ENCODE results near the gene LILRA2. TPM values are rescaled to one million over a fixed set of nuclear protein-coding genes. Genes with fewer than 3 reads are reported as not detected.

Gene LILRA2
- total and polyA plus RNA-seq, 2 of the 8 experiments (the other 6 are each of a cell fraction or from before 2014, with no cell fraction given) = not detected

DNA sequence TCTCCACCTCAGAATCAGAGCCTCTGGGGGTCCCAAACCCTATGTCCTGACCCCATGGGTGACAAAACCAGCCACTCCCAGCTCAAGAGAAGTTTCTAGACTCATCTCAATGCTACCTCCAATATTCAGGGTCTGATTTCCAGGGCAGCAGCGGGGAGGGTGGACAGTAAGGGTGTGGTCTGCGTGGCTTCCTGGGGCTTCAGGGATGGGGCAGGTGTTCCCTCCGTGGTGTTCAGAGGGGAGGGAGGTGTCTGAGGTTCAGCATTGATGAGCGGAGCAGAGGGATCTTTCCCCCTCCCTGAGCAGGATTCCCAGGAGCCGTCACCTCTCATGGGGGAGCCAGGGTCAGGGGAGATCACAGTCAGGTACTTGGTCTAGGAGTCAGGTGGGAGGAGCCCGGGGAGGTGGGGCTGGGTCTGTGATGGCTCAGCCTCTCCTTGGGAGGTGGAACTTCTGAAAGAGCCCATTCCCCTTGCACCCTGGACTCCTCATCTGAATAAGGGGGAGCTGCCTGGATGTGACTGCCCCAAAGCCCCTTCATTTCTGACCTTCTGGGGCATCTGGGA, 2.9 kb downstream of the LILRA2 start:
- Histone ChIP-seq H2AFZ (ENCODE audit: low read length) (no peak overlapping the region), H3K23me2 (ENCODE audit: low read depth, low read length) (no peaks in the 10 kb centered on the region), H2BK12ac (ENCODE audit: low read depth, low read length) (no peak overlapping the region), H3K14ac (ENCODE audit: insufficient read length) (no peak overlapping the region), H3K27ac (ENCODE audit: low read depth, low read length) (no peak overlapping the region), H2AK5ac (ENCODE audit: low read depth, low read length) (no peak overlapping the region), H3K56ac (replicated peaks; ENCODE audit: insufficient read length, low read depth, low read length) (no peak overlapping the region), H4K5ac (ENCODE audit: insufficient read length, low read depth, low read length) (no peak overlapping the region), H2BK20ac (ENCODE audit: low read length) (no peak overlapping the region), H4K91ac (replicated peaks; ENCODE audit: insufficient read length, low read length) (no peak overlapping the region), H3K23ac (ENCODE audit: insufficient read length) (no peak overlapping the region), H3K4me3 (ENCODE audit: extremely low read depth in 1 of 4, insufficient read depth in 2 of 4, low read depth in 3 of 4, low read length in 4 of 4) (no peak overlapping the region), H3K4me1 (replicated peaks in 1 of 4; ENCODE audit: control insufficient read depth in 3 of 4, insufficient read depth in 4 of 4, low read length in 3 of 4) (no peaks in the 10 kb centered on the region), H4K8ac (ENCODE audit: extremely low read depth, insufficient read depth, low read length) (no peak overlapping the region), H3K9me3 (ENCODE audit: insufficient read depth in 2 of 2, low read depth in 1 of 2, low read length in 1 of 2) (peaks cover 43 to 59% of the 10 kb centered on the region in 2 experiments), H3K79me2 (ENCODE audit: control insufficient read depth in 1 of 2, insufficient read depth in 2 of 2, low read length in 2 of 2) (no peaks in the 10 kb centered on the region), H2BK15ac (ENCODE audit: low read length) (no peak overlapping the region), H3K27me3 (replicated peaks in 1 of 4; ENCODE audit: control insufficient read depth in 3 of 4, extremely low read depth in 1 of 4, insufficient read depth in 3 of 4, low read length in 3 of 4) (no peaks in the 10 kb centered on the region), H3K36me3 (ENCODE audit: control insufficient read depth in 2 of 4, insufficient read depth in 4 of 4, low read length in 3 of 4) (no peaks in the 10 kb centered on the region), H4K20me1 (replicated peaks in 1 of 2; ENCODE audit: control insufficient read depth in 1 of 2, insufficient read depth in 2 of 2, low read length in 2 of 2) (no peaks in the 10 kb centered on the region), H3K4me2 (ENCODE audit: insufficient read depth in 1 of 2, low read depth in 2 of 2, low read length in 2 of 2) (no peak overlapping the region), H2BK120ac (replicated peaks; ENCODE audit: low read depth, low read length) (no peak overlapping the region), H3K18ac (ENCODE audit: extremely low read depth, low read length) (no peak overlapping the region), H3K79me1 (ENCODE audit: low read depth, low read length) (no peaks in the 10 kb centered on the region), H3K9ac (replicated peaks in 1 of 4; ENCODE audit: extremely low read depth in 1 of 4, low read depth in 3 of 4, low read length in 3 of 4) (no peak overlapping the region), H3K4ac (replicated peaks; ENCODE audit: insufficient read length, low read depth, low read length) (no peak overlapping the region), H2BK5ac (ENCODE audit: low read depth, low read length) (no peak overlapping the region)
- ChIA-PET POLR2A (ENCODE audit: partially characterized antibody) (no interaction called here), CTCF (ENCODE audit: partially characterized antibody) (no interaction called here)
- 56% methylated on average over 6 of the region's 6 CpGs; no CpG with 5 or more reads in 1 of the 2 experiments for WGBS, 2 experiments (ENCODE audit: extremely low coverage in 1 of 2, insufficient coverage in 1 of 2, insufficient read length in 1 of 2, insufficient replicate concordance in 2 of 2, low coverage in 1 of 2, low lambda C conversion rate in 2 of 2, missing lambda C conversion rate in 1 of 2)
- DNase-seq (ENCODE audit: low read depth in 1 of 2, low spot score in 2 of 2) = no peak
- TF ChIP-seq YY1 (IDR thresholded peaks at IDR 0.05; ENCODE audit: low read depth, low read length) = no peak
- TF ChIP-seq, protein P1, sequence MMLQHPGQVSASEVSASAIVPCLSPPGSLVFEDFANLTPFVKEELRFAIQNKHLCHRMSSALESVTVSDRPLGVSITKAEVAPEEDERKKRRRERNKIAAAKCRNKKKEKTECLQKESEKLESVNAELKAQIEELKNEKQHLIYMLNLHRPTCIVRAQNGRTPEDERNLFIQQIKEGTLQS (IDR thresholded peaks at IDR 0.05; ENCODE audit: insufficient read depth, low read depth, low read length) = no peak
- TF ChIP-seq TEAD4 (IDR thresholded peaks at IDR 0.05; ENCODE audit: low read depth, low read length) = no peak
- TF ChIP-seq, protein P2, sequence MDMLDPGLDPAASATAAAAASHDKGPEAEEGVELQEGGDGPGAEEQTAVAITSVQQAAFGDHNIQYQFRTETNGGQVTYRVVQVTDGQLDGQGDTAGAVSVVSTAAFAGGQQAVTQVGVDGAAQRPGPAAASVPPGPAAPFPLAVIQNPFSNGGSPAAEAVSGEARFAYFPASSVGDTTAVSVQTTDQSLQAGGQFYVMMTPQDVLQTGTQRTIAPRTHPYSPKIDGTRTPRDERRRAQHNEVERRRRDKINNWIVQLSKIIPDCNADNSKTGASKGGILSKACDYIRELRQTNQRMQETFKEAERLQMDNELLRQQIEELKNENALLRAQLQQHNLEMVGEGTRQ (IDR thresholded peaks at IDR 0.05; ENCODE audit: low read length) = no peak
- no peak for TF ChIP-seq PHF8 (conservative IDR thresholded peaks at IDR 0.05; ENCODE audit: low read depth, low read length)
- no peak for TF ChIP-seq CEBPB (IDR thresholded peaks at IDR 0.05; ENCODE audit: low read depth, low read length)
- no peak for FAIRE-seq

All from H1 (cell line).